Mucosa of descending colon (tissue), 3 donors: ENCODE data around the gene CSH2. TPM values are rescaled to one million over a fixed set of nuclear protein-coding genes. Genes with fewer than 3 reads are reported as not detected.
A peak's percentile ranks its signal among the peaks of the same experiment; 100 is the strongest.

Experiments
- ATAC-seq: fragments of 200-7000 bp; cut with Tn5 transposase; one replicate; pipeline ENCODE4 v1.9.1; 2020; ENCODE audit warnings: mild to moderate bottlenecking, moderate library complexity
- DNase-seq, 3 donors: peaks; one replicate each; pipeline ENCODE4 v3.0.0-alpha.2; 2020
- H3K36me3 ChIP-seq: fragments of 200-600 bp; one replicate; pipeline ENCODE4 v1.8.0; 2021; ENCODE audit warnings: low read depth, mild to moderate bottlenecking
- H3K4me1 ChIP-seq: fragments of 200-600 bp; one replicate; pipeline ENCODE4 v1.8.0; 2021; ENCODE audit warnings: low read depth, mild to moderate bottlenecking
- H3K4me3 ChIP-seq: fragments of 200-600 bp; one replicate; pipeline ENCODE4 v1.8.0; 2021; ENCODE audit warnings: mild to moderate bottlenecking
- H3K9me3 ChIP-seq: fragments of 200-600 bp; one replicate; pipeline ENCODE4 v1.8.0; 2021; ENCODE audit warnings: mild to moderate bottlenecking
- CTCF ChIP-seq: fragments of 200-600 bp; IDR thresholded peaks from one replicate; pipeline ENCODE4 v1.8.0; 2022; ENCODE audit warnings: antibody characterized with exemption, mild to moderate bottlenecking
- intact Hi-C, 2 donors: fragments of 100-400 bp; cut with DNase I in 1 of 2; cut with micrococcal nuclease in 1 of 2; formaldehyde crosslinking; loops; one replicate each; pipeline versions ENCODE4 v1.11.0 to v1.11.1; 2022; cut with DNase I, micrococcal nuclease
- total RNA-seq, 3 donors: library from RNA; stranded (reverse); fragmentation: NEBNext Ultra II Directional in 2 of 3; extraction: Animal tissue kit (Norgen Biotek cat#: 25700) in 2 of 3; gene quantifications; one replicate each; pipeline versions ENCODE4 v1.2.1 to v1.2.4, GENCODE V29; 2021 to 2023
- donor health status: DM: no; HTN: no; CAD: no; lungs with moderate emphysema.
- donor health status: DM: no; HTN: no; CAD: no.
- donor health status: DM: no; HTN: yes; CAD: no.

The CSH2 gene
- total RNA-seq, 3 donors from 2014 or later = not detected

GRCh38 chr17:63842540-63843386, 30.7 kb downstream of the CSH2 start, which contains the start of gene SMARCD2:
TSS of gene SMARCD2 (minus strand) at chr17:63842685. CDS start at chr17:63842674, 11 bp downstream.
- ATAC-seq (peak; percentile 90), DNase-seq (peak; percentile 99 to 100 (median 100))
- no peaks in the 10 kb centered on the region for H3K36me3 ChIP-seq
- no peaks in the 10 kb centered on the region for H3K9me3 ChIP-seq
- no peak for TF ChIP-seq CTCF
- H3K4me3 ChIP-seq = peak within 1 kb of the TSS; percentile 85
- intact Hi-C loops = no loop called here
- peaks cover 36% of the 10 kb centered on the region for H3K4me1 ChIP-seq

- DNase-seq = peak; percentile 42 to 77 (median 72)
- no peak for ATAC-seq
These were observed 31.3 kb downstream of the CSH2 start for GRCh38 chr17:63842173-63842539.

GRCh38 chr17:63841350-63842172, 31.9 kb downstream of the CSH2 start:
- peak; percentile 72 to 85 (median 79) for DNase-seq
- intact Hi-C loops = no loop called here

More at GRCh38 chr17:63842173-63842539, 31.3 kb downstream of the CSH2 start:
- no peak for TF ChIP-seq CTCF
- H3K9me3 ChIP-seq = no peaks in the 10 kb centered on the region
- peak overlapping the region; percentile 85 for H3K4me3 ChIP-seq
- intact Hi-C loops = no loop called here
- H3K4me1 ChIP-seq = peaks cover 36% of the 10 kb centered on the region
- H3K36me3 ChIP-seq = peaks cover 1% of the 10 kb centered on the region

GRCh38 chr17:63840591-63841349, 32.7 kb downstream of the CSH2 start:
- ATAC-seq (no peak), DNase-seq (no peak)
- no peak for TF ChIP-seq CTCF
- intact Hi-C loops = no loop called here
- H3K9me3 ChIP-seq = no peaks in the 10 kb centered on the region
- H3K4me3 ChIP-seq = no peak overlapping the region
- peaks cover 5% of the 10 kb centered on the region for H3K36me3 ChIP-seq
- H3K4me1 ChIP-seq = peaks cover 36% of the 10 kb centered on the region

More at GRCh38 chr17:63841350-63842172, 31.9 kb downstream of the CSH2 start:
- Histone ChIP-seq H3K4me3 (peak overlapping the region; percentile 85), H3K9me3 (no peaks in the 10 kb centered on the region), H3K36me3 (peaks cover 5% of the 10 kb centered on the region), H3K4me1 (peaks cover 36% of the 10 kb centered on the region)
- ATAC-seq = peak; percentile 32
- TF ChIP-seq CTCF = no peak

GRCh38 chr17:63838631-63839171, 34.8 kb downstream of the CSH2 start:
- H3K9me3 ChIP-seq = no peaks in the 10 kb centered on the region
- H3K36me3 ChIP-seq = peaks cover 16% of the 10 kb centered on the region
- no peak for TF ChIP-seq CTCF
- H3K4me3 ChIP-seq = no peak overlapping the region
- DNase-seq (peak; percentile 55 to 84 (median 75)), ATAC-seq (no peak)
- peaks cover 33% of the 10 kb centered on the region for H3K4me1 ChIP-seq
- intact Hi-C loops = no loop called here
